Epidermal melanocyte (primary cell): ENCODE results near the gene OGDH.
A peak's percentile ranks its signal among the peaks of the same experiment; 100 is the strongest.

Experiments used
- DNase-seq: peaks from one replicate; pipeline ENCODE4 v3.0.0; 2011; ENCODE audit warnings: low spot score; ENCODE audit not compliant: insufficient read length

Gene OGDH

DNA sequence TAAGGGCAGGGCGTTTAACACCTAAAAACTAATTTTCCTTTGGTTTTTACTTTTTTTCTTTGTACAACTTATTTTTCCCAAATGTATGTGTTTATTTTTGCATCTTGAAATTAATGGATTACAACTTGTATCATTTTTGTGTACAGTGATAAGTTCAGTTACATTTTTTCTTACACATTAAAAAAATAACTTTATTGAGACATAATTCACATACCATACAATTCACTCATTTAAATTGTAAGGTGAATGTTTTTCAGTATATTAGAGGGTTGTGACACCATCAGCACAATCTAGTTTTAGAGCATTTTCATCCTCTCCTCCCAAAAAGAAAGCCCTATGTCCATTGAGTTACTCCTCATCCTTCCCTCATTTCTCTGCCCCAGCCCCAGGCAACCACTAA is 11.6 kb downstream of the OGDH start:
- no peak for DNase-seq

GRCh38 chr7:44618753-44619152 is 12.3 kb downstream of the OGDH start:
- no peak for DNase-seq

DNA sequence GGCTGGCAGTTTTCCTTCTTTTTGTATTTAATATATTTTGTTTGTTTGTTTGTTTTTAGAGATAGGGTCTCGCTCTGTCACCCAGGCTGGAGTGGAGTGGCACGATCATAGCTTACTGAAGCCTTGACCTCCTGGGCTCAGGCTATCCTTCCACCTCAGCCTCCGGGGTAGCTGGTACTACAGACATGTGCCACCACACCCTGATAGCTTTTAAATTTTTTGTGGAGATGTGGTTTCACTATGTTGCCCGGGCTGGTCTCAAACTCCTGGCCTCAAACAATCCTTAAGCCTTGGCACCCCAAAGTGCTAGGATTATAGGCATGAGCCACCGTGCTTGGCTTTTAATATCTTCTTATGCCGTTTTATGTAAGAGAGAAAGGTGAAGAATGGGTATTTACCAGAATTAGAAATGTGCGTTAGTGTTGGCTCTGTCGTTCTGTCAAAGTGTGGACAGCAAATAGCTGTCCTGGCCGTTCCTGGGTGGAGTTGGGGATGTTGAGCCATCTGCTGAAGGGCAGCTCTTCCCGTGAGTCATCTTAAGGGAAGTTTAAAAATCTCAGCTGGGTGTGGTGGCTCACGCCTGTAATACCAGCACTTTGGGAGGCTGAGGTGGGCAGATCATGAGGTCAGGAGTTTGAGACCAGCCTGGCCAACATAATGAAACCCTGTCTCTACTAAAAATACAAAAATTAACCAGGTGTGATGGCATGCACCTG is 14.8 kb downstream of the OGDH start:
- DNase-seq: no peak

- DNase-seq: no peak
Measured at GRCh38 chr7:44621750-44622103, 15.3 kb downstream of the OGDH start.

GRCh38 chr7:44622342-44623151 is 16.1 kb downstream of the OGDH start:
- DNase-seq: no peak

- DNase-seq: no peak
Measured at GRCh38 chr7:44624318-44624717, 17.9 kb downstream of the OGDH start.

DNA sequence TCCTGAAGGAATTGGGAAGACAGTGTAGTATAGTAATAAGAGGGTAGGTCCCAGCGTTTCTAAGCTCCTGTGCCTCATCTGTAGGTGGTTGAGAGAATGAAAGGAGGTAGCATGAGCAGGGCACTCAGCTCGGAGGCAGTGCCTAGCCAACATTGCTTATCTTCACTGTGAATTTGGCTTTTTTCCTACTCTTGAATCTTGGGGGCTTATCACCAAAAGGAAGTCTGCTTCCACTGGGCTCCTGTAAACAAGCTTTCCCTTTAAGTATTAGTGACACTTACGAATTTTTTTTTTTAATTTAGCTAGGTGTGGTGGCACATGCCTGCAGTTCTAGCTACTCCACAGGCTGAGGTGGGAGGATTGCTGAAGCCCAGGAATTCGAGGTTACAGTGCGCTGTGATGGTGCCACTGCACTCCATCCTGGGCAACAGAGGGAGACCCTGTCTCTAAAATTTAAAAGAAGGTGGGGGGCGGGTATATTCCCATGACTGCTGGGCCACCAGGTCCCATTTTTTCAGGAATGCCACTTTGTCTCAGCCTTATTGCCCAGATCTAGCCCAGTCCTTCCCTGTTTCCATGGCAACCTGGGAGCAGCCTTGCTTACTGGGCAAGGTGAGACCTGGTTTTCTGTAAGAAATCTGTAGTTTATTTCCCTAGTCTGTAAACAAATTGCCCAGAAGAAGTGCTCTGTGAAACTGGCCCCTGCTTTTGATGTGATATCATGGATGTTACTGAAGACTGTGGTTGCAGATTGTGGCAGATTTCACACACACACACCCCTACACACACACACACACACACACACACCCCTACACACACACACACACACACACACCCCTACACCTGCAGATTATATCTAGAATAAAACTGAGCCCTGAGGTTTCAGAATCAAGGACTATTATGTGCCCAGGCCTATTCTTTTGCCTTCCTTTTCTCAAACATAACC is 19.4 kb downstream of the OGDH start:
- no peak for DNase-seq

DNA sequence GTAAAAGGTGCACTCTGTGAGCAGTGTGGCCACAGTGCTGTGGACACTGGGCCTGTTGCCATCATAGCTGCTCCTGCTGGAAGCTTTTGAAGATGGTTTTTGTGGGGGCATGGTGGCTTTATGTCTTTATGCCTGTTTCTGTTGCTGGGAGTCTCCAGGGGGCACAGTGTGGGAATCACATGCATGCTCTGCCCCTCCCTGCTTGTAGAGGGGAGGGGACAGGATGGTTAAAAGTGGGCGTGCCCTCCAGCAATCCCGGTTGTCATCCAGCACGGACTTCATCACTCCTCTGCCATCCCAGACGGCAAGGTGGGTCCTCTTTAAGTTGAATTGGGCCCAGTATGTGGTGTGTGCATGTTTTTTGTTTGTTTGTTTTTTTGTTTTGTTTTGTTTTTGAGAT is 20.2 kb downstream of the OGDH start:
- DNase-seq: no peak

- no peak for DNase-seq
Measured at GRCh38 chr7:44629829-44630522, 23.5 kb downstream of the OGDH start.

DNA sequence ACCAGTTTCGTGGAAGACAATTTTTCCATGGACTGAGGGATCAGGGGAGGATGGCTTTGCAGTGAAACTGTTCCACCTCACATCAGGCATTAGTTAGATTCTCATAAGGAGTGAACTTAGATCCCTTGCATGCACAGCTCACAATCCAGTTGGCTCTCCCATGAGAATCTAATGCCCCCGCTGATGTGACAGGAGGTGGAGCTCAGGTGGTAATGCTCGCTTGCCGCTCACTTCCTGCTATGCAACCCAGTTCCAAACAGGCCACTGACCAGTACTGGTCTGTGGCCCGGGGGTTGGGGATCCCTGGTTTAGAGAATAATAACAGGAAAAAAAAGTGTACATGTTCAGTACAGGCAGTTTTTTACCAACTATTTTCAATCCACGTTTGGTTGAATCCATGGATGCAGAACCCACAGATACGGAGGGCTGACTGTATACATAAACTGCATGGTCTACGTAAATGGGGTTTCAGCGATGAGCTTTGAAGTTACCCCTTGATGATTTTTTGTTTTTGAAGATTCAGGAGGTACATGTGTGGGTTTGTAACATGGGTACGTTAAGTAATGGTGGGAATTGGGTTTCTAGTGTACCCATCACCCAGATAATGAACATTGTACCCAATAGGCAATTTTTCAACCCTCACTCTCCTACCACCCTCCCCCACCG is 24.5 kb downstream of the OGDH start:
- no peak for DNase-seq

DNA sequence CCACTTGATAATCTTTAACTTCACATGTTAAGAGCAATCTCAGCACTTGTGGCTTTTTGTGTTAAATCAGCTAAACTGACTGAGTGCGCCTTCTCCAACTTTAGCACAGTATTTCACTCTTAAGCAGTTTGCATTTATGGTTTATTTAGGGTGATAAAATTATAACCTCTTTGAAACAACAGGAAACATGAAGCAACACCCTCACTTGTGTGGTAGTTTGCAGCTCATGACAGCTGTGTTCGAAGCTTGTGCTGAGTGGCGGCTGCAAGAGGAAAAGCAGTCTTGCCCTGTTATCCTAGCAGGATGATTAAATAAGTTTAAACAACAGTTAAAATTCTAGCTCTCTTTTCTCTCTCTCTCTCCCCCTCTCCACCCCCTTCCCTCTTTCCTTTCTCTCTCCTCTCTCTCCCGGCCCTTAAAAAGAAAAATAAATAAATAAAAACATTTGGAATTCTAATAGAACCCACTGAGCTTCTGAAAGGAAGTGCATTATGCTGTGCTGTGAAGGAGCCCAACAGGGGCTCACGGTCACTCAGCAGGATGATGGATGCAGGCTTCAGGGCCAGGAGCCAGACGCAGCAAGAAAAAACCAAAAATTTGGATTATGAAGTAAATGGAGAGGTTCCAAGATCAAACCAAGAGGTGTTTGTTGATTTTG is 25.2 kb downstream of the OGDH start:
- DNase-seq: no peak

DNA sequence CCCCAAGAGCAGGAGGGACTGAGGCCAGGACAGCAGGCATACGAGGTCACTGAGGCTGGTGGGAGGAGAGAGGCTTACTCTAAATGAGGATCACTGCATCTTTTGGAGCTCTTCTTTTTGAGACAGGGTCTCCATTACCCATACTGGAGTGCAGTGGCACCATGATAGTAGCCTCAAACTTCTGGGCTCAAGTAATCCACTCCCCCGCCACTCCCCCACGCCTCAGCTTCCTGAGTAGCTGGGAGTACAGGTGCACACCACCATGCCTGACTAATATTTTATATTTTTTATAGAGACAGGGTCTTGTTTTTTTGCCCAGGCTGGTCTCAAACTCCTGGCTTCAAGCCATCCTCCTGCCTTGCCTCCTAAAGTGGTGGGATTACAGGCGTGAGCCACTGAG is 25.8 kb downstream of the OGDH start:
- DNase-seq: no peak

DNA sequence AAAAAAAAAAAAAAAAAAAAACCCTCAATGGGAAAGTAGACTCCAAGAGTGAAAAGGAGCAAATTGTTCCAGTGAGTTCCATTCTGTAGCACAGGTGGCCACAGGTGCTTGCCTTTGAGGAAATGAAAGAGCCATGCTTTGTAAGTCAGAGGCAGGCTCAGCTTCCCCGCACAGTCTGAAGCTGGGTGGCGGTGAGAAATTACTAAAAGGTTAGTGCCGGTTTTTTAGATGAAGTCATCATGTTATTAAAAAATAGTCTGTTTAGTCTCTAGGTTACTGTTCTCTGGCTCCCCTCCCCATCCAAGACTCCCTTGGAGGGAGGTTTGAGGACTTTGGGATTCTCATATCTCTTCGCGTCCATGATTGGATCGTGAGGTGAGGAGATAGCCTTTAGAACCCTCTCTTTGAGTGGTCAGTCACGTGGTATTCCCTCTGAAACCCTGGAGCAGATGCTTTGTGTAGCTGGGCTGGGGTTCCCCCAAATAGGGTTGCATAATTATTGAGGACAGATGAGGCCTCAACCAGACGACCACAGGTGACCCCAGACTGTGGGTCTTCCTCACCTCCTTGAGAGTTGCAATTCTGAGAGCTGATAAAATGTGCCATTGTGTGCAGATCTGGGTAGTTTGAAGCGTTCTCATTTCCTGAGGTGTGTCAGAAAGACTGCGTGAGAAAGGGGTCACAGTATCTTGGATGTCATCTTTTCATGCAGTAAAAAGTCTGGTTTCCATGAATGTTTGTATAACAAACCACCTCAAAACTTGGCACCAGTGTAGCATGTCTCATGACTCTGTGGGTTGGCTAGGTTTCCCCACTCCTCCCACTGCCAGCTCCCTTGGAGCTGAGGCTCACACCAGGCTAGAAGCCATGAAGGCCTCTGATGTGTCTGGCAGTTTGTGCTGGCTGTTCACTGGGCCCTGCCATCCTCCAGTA is 27.1 kb downstream of the OGDH start:
- DNase-seq: peak; percentile 36

- no peak for DNase-seq
Measured at GRCh38 chr7:44634187-44634838, 27.9 kb downstream of the OGDH start.

- no peak for DNase-seq
Measured at GRCh38 chr7:44634839-44635591, 28.6 kb downstream of the OGDH start.

DNA sequence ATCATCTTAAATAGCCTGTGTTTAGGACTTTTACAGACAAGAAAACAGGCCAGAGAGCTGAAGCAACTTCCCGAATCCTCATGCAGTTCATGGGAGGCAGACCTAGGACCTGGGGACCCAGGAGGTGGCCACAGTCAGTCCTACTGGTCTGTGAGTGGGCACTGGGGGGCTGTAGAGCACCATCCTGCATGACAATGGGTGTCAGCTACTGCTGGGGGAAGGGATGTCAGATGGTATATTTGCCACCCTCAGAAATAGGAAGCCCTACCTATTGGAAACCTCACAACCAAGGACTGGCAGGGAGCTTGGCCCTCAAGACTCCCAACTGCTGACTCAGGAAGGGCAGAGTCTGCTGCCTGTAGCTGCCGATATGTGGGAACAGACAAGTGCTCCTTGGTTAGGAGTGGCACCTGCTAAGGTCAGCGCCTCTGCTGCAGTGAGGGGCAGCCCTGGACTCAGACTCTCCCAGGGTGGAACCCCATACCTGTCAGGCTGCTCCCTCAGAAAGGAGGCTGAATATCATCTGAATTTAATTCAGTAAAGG is 29.7 kb downstream of the OGDH start:
- DNase-seq: no peak

- no peak for DNase-seq
Measured at GRCh38 chr7:44636926-44637325, 30.5 kb downstream of the OGDH start.
